HEK293 (cell line): ENCODE data around the gene ZNF302.
"Not testable (repeated sequence)": the region's sequence is repeated elsewhere in the genome, so short reads cannot be mapped to it uniquely, and the experiment has no call there.

Source experiments
- CTCF ChIP-seq: fragments of 450-650 bp; formaldehyde crosslinking; IDR thresholded peaks from 2 replicates; pipeline ENCODE4 v1.5.1; 2016; ENCODE audit warnings: missing biosample characterization, missing genetic modification characterization
- PBX3 ChIP-seq: sonication (generic); formaldehyde crosslinking; IDR thresholded peaks from 2 replicates; pipeline ENCODE4 v1.8.1; 2022; ENCODE audit warnings: mild to moderate bottlenecking, moderate library complexity, missing genetic modification reagents
- ZBTB11 ChIP-seq: fragments of 450-650 bp; formaldehyde crosslinking; conservative IDR thresholded peaks from 2 replicates; pipeline ENCODE4 v1.5.1; 2016; ENCODE audit warnings: low read depth, missing biosample characterization, missing genetic modification characterization
- ZBTB26 ChIP-seq: fragments of 450-650 bp; formaldehyde crosslinking; optimal IDR thresholded peaks from 2 replicates; pipeline ENCODE3; 2016; ENCODE audit warnings: missing biosample characterization, mild to moderate bottlenecking, missing genetic modification characterization
- ZNF223 ChIP-seq: fragments of 450-650 bp; formaldehyde crosslinking; IDR thresholded peaks from 2 replicates; pipeline ENCODE4 v1.5.1; 2016; ENCODE audit warnings: missing biosample characterization, missing genetic modification characterization
- ZNF292 ChIP-seq: fragments of 450-650 bp; formaldehyde crosslinking; IDR thresholded peaks from 2 replicates; pipeline ENCODE4 v1.5.1; 2016; ENCODE audit warnings: low read depth, missing biosample characterization, missing genetic modification characterization, borderline replicate concordance
- ZNF335 ChIP-seq: fragments of 450-650 bp; formaldehyde crosslinking; conservative IDR thresholded peaks from 2 replicates; pipeline ENCODE4 v1.5.1; 2016; ENCODE audit warnings: missing biosample characterization, missing genetic modification characterization
- ZNF404 ChIP-seq: fragments of 450-650 bp; formaldehyde crosslinking; IDR thresholded peaks from 2 replicates; pipeline ENCODE4 v1.5.1; 2017; ENCODE audit warnings: missing biosample characterization, missing genetic modification characterization
- ZNF518A ChIP-seq: fragments of 450-650 bp; formaldehyde crosslinking; conservative IDR thresholded peaks from 2 replicates; pipeline ENCODE4 v1.5.1; 2016; ENCODE audit warnings: low read depth, missing biosample characterization, missing genetic modification characterization
- ZNF585B ChIP-seq: fragments of 450-650 bp; formaldehyde crosslinking; IDR thresholded peaks from 2 replicates; pipeline ENCODE4 v1.5.1; 2016; ENCODE audit warnings: missing biosample characterization, missing genetic modification characterization
- ZNF704 ChIP-seq: fragments of 450-650 bp; formaldehyde crosslinking; IDR thresholded peaks from 2 replicates; pipeline ENCODE4 v1.5.1; 2016; ENCODE audit warnings: missing biosample characterization, missing genetic modification characterization

- not testable (repeated sequence) for TF ChIP-seq ZNF585B (tag by site-specific recombination); CTCF (tag by site-specific recombination); ZNF335 (tag by site-specific recombination); PBX3; ZNF404 (tag by site-specific recombination); ZBTB26 (tag by site-specific recombination); ZNF518A (tag by site-specific recombination); ZNF223; ZNF704 (tag by site-specific recombination); ZNF292 (tag by site-specific recombination); ZBTB11 (tag by site-specific recombination)
Observed at GRCh38 chr19:34665275-34665674, 12.2 kb upstream of the ZNF302 start.
